WTC11 (cell line): ENCODE measurements around the gene ACTG2. TPM values are rescaled to one million over a fixed set of nuclear protein-coding genes. Genes with fewer than 3 reads are reported as not detected.

Experiments
- ATAC-seq: fragments of 200-7000 bp; cut with Tn5 transposase; 2 replicates; pipeline ENCODE4 v1.10.0; 2021; ENCODE audit warnings: mild to moderate bottlenecking, moderate library complexity
- CTCF ChIA-PET: fragments of 300-600 bp; sonication (Branson Sonifier 250); formaldehyde crosslinking; loops from one replicate; lab custom pipeline; 2021; ENCODE audit warnings: antibody characterized with exemption; lab: Charles Lee
- POLR2A ChIA-PET: fragments of 350-600 bp; sonication (Branson Sonifier 250); formaldehyde crosslinking; loops from one replicate; lab custom pipeline; 2021; ENCODE audit warnings: antibody characterized with exemption; lab: Charles Lee
- DNase-seq: peaks from one replicate; pipeline ENCODE4 v3.0.0; 2021; ENCODE audit warnings: low spot score
- H3K27ac Mint-ChIP-seq: 2 replicates; pipeline ENCODE4 v1.8.0; 2021; ENCODE audit warnings: mixed read lengths
- H3K27me3 Mint-ChIP-seq: 2 replicates; pipeline ENCODE4 v1.8.0; 2021; ENCODE audit warnings: low read depth, mild to moderate bottlenecking, moderate library complexity, mixed read lengths
- H3K36me3 Mint-ChIP-seq: 2 replicates; pipeline ENCODE4 v1.8.0; 2021; ENCODE audit warnings: mixed read lengths
- H3K4me1 Mint-ChIP-seq: 2 replicates; pipeline ENCODE4 v1.8.0; 2022; ENCODE audit warnings: mixed read lengths
- H3K4me3 Mint-ChIP-seq: 2 replicates; pipeline ENCODE4 v1.8.0; 2021; ENCODE audit warnings: mild to moderate bottlenecking, moderate library complexity, mixed read lengths
- H3K9me3 Mint-ChIP-seq: 2 replicates; pipeline ENCODE4 v1.8.0; 2021; ENCODE audit warnings: mixed read lengths
- CBFB ChIP-seq: sonication (generic); formaldehyde crosslinking; IDR thresholded peaks from 2 replicates; pipeline ENCODE4 v1.8.1; 2022; ENCODE audit warnings: mild to moderate bottlenecking, low read depth, missing genetic modification reagents
- CREM ChIP-seq: sonication (generic); formaldehyde crosslinking; IDR thresholded peaks from 2 replicates; pipeline ENCODE4 v1.8.1; 2022; ENCODE audit warnings: mild to moderate bottlenecking, missing genetic modification reagents, moderate library complexity
- ELF4 ChIP-seq: sonication (generic); formaldehyde crosslinking; IDR thresholded peaks from 2 replicates; pipeline ENCODE4 v1.8.1; 2022; ENCODE audit warnings: low read depth, mild to moderate bottlenecking, moderate library complexity, missing genetic modification reagents
- FOXP1 ChIP-seq: sonication (generic); formaldehyde crosslinking; IDR thresholded peaks from 2 replicates; pipeline ENCODE4 v1.8.0; 2022; ENCODE audit warnings: missing genetic modification reagents, mild to moderate bottlenecking, moderate library complexity, borderline replicate concordance
- GTF2I ChIP-seq: fragments of 250-450 bp; sonication (Bioruptor Pico); conservative IDR thresholded peaks from 2 replicates; pipeline ENCODE4 v1.4.0; 2021; ENCODE audit warnings: mild to moderate bottlenecking
- HMGA2 ChIP-seq: fragments of 250-450 bp; sonication (Bioruptor Pico); IDR thresholded peaks from 2 replicates; pipeline ENCODE4 v1.4.0; 2021; ENCODE audit warnings: mild to moderate bottlenecking, moderate library complexity
- NFATC4 ChIP-seq: fragments of 250-450 bp; sonication (Bioruptor Pico); IDR thresholded peaks from 2 replicates; pipeline ENCODE4 v1.9.0; 2021; ENCODE audit warnings: mild to moderate bottlenecking
- NR1H2 ChIP-seq: sonication (generic); formaldehyde crosslinking; IDR thresholded peaks from 2 replicates; pipeline ENCODE4 v1.9.0; 2021; ENCODE audit warnings: mild to moderate bottlenecking, moderate library complexity, missing genetic modification reagents
- RORB ChIP-seq: fragments of 250-450 bp; sonication (Bioruptor Pico); IDR thresholded peaks from 2 replicates; pipeline ENCODE4 v1.9.0; 2021; ENCODE audit warnings: mild to moderate bottlenecking
- TCF7 ChIP-seq: sonication (generic); formaldehyde crosslinking; IDR thresholded peaks from 2 replicates; pipeline ENCODE4 v1.8.0; 2022; ENCODE audit warnings: mild to moderate bottlenecking, low read depth, missing genetic modification reagents, moderate library complexity
- ZNF232 ChIP-seq: sonication (generic); formaldehyde crosslinking; IDR thresholded peaks from 2 replicates; pipeline ENCODE4 v1.8.0; 2022; ENCODE audit warnings: mild to moderate bottlenecking, missing genetic modification reagents
- ZNF416 ChIP-seq: fragments of 250-450 bp; sonication (Bioruptor Pico); IDR thresholded peaks from 2 replicates; pipeline ENCODE4 v1.9.0; 2021; ENCODE audit warnings: mild to moderate bottlenecking, inconsistent platforms
- total RNA-seq: library from RNA; stranded (reverse); gene quantifications from 3 replicates; pipeline ENCODE4 v1.2.3, GENCODE V29; 2021
- TF ChIP-seq, protein P1 (sequence below): sonication (generic); formaldehyde crosslinking; IDR thresholded peaks from 2 replicates; pipeline ENCODE4 v1.8.1; 2023; ENCODE audit warnings: mild to moderate bottlenecking, missing genetic modification reagents
- TF ChIP-seq, protein P2 (sequence below): sonication (generic); formaldehyde crosslinking; conservative IDR thresholded peaks from 2 replicates; pipeline ENCODE4 v1.8.1; 2022; ENCODE audit warnings: mild to moderate bottlenecking, missing genetic modification reagents
- TF ChIP-seq, protein P3 (sequence below): fragments of 250-450 bp; sonication (Bioruptor Pico); IDR thresholded peaks from 2 replicates; pipeline ENCODE4 v1.9.0; 2021; ENCODE audit warnings: mild to moderate bottlenecking
- TF ChIP-seq, protein P4 (sequence below): sonication (generic); formaldehyde crosslinking; IDR thresholded peaks from 2 replicates; pipeline ENCODE4 v1.8.1; 2022; ENCODE audit warnings: mild to moderate bottlenecking, moderate library complexity, missing genetic modification reagents
- TF ChIP-seq, protein P5 (sequence below): sonication (generic); formaldehyde crosslinking; IDR thresholded peaks from 2 replicates; pipeline ENCODE4 v1.8.1; 2022; ENCODE audit warnings: mild to moderate bottlenecking, missing genetic modification reagents, moderate library complexity, borderline replicate concordance
- TF ChIP-seq, protein P6 (sequence below): sonication (generic); formaldehyde crosslinking; IDR thresholded peaks from 2 replicates; pipeline ENCODE4 v1.8.0; 2023; ENCODE audit warnings: mild to moderate bottlenecking, missing genetic modification reagents
- TF ChIP-seq, protein P7 (sequence below): sonication (generic); formaldehyde crosslinking; IDR thresholded peaks from 2 replicates; pipeline ENCODE4 v1.8.0; 2022; ENCODE audit warnings: mild to moderate bottlenecking, missing genetic modification reagents

The ACTG2 gene
- total RNA-seq, 1 experiment from 2014 or later, result 2.7 TPM

DNA sequence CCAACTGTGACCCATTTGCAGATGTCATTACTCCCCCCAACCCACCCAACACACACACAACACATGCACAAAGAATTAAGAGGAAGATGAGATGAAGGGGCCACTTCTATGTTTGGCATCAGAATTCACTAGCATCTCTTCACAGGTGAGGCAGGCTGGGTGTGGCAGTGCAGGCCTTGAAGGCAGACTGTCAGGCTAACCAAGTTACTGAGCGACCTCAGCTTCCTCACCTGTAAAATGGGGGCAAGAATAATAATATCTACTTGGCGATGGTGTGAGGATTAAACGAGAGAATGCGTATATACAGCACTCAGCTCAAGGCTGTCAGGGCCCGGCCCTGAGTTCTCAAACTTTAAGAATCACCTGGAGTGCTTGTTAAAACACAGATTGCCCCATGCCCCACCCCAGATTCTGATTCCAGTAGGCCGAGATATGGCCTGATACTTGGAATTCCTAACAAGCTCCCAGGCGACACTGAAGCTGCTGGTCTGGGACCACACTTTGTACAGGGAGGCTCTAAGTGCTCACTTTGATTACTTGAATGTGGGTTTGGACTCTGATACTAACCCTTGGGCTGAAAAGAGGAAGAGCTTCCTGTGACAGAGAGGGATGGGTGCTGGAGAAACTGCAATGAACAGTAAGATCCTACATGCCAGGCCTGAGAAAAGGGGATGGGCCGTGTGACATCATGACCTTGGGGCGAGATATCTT lies 1.1 kb downstream of the ACTG2 start:
- Mint-ChIP-seq H3K4me3 (no peak overlapping the region), H3K36me3 (no peaks in the 10 kb centered on the region), H3K4me1 (no peaks in the 10 kb centered on the region), H3K9me3 (no peaks in the 10 kb centered on the region), H3K27ac (no peak overlapping the region), H3K27me3 (no peaks in the 10 kb centered on the region)
- no peak for TF ChIP-seq TCF7 (CRISPR knock-in tag)
- TF ChIP-seq, protein P1, sequence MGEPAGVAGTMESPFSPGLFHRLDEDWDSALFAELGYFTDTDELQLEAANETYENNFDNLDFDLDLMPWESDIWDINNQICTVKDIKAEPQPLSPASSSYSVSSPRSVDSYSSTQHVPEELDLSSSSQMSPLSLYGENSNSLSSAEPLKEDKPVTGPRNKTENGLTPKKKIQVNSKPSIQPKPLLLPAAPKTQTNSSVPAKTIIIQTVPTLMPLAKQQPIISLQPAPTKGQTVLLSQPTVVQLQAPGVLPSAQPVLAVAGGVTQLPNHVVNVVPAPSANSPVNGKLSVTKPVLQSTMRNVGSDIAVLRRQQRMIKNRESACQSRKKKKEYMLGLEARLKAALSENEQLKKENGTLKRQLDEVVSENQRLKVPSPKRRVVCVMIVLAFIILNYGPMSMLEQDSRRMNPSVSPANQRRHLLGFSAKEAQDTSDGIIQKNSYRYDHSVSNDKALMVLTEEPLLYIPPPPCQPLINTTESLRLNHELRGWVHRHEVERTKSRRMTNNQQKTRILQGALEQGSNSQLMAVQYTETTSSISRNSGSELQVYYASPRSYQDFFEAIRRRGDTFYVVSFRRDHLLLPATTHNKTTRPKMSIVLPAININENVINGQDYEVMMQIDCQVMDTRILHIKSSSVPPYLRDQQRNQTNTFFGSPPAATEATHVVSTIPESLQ, result no peak
- no peak for TF ChIP-seq NFATC4 (CRISPR knock-in tag)
- no peak for ATAC-seq
- CTCF ChIA-PET, result interaction anchor here (4.3 kb wide), 1 partner anchor 14 kb away, joined by 14 read pairs; no protein-coding TSS in a partner anchor
- POLR2A ChIA-PET, result no interaction called here
- DNase-seq, result no peak

DNA sequence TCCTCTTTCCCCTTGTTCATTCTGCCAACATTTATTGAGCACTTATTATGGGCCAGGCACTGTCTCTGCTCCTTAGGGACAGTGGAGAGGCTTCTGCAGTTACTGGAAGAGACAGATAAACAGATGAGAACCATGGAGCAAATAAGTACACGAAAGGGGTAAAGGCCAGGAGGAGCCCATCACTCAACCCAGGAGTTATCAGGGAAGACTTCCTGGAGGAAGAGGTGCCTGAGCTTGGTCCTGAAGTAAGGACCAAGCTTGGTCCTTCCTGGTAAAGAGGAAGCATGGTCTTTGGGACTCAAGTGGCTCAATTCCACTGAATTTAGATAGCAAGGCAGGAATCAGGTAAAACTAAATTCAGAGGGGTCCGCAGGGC lies 1.7 kb downstream of the ACTG2 start:
- TF ChIP-seq HMGA2, result no peak
- TF ChIP-seq TCF7 (CRISPR knock-in tag), result no peak
- no peak for TF ChIP-seq RORB (CRISPR knock-in tag)
- TF ChIP-seq, protein P2, sequence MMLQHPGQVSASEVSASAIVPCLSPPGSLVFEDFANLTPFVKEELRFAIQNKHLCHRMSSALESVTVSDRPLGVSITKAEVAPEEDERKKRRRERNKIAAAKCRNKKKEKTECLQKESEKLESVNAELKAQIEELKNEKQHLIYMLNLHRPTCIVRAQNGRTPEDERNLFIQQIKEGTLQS (CRISPR knock-in tag), result no peak
- no peak for TF ChIP-seq CREM
- TF ChIP-seq CBFB (CRISPR knock-in tag), result no peak
- TF ChIP-seq, protein P3, sequence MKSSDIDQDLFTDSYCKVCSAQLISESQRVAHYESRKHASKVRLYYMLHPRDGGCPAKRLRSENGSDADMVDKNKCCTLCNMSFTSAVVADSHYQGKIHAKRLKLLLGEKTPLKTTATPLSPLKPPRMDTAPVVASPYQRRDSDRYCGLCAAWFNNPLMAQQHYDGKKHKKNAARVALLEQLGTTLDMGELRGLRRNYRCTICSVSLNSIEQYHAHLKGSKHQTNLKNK (CRISPR knock-in tag), result no peak
- no peak for TF ChIP-seq NR1H2 (CRISPR knock-in tag)
- no peak for TF ChIP-seq ZNF416 (CRISPR knock-in tag)
- TF ChIP-seq, protein P4, sequence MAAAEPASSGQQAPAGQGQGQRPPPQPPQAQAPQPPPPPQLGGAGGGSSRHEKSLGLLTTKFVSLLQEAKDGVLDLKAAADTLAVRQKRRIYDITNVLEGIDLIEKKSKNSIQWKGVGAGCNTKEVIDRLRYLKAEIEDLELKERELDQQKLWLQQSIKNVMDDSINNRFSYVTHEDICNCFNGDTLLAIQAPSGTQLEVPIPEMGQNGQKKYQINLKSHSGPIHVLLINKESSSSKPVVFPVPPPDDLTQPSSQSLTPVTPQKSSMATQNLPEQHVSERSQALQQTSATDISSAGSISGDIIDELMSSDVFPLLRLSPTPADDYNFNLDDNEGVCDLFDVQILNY (CRISPR knock-in tag), result no peak
- TF ChIP-seq FOXP1, result no peak
- TF ChIP-seq ZNF232, result no peak
- TF ChIP-seq, protein P5, sequence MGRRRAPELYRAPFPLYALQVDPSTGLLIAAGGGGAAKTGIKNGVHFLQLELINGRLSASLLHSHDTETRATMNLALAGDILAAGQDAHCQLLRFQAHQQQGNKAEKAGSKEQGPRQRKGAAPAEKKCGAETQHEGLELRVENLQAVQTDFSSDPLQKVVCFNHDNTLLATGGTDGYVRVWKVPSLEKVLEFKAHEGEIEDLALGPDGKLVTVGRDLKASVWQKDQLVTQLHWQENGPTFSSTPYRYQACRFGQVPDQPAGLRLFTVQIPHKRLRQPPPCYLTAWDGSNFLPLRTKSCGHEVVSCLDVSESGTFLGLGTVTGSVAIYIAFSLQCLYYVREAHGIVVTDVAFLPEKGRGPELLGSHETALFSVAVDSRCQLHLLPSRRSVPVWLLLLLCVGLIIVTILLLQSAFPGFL (CRISPR knock-in tag), result no peak
- TF ChIP-seq, protein P6, sequence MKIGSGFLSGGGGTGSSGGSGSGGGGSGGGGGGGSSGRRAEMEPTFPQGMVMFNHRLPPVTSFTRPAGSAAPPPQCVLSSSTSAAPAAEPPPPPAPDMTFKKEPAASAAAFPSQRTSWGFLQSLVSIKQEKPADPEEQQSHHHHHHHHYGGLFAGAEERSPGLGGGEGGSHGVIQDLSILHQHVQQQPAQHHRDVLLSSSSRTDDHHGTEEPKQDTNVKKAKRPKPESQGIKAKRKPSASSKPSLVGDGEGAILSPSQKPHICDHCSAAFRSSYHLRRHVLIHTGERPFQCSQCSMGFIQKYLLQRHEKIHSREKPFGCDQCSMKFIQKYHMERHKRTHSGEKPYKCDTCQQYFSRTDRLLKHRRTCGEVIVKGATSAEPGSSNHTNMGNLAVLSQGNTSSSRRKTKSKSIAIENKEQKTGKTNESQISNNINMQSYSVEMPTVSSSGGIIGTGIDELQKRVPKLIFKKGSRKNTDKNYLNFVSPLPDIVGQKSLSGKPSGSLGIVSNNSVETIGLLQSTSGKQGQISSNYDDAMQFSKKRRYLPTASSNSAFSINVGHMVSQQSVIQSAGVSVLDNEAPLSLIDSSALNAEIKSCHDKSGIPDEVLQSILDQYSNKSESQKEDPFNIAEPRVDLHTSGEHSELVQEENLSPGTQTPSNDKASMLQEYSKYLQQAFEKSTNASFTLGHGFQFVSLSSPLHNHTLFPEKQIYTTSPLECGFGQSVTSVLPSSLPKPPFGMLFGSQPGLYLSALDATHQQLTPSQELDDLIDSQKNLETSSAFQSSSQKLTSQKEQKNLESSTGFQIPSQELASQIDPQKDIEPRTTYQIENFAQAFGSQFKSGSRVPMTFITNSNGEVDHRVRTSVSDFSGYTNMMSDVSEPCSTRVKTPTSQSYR (CRISPR knock-in tag), result no peak
- TF ChIP-seq GTF2I (CRISPR knock-in tag), result no peak
- no peak for TF ChIP-seq ELF4
- TF ChIP-seq, protein P7, sequence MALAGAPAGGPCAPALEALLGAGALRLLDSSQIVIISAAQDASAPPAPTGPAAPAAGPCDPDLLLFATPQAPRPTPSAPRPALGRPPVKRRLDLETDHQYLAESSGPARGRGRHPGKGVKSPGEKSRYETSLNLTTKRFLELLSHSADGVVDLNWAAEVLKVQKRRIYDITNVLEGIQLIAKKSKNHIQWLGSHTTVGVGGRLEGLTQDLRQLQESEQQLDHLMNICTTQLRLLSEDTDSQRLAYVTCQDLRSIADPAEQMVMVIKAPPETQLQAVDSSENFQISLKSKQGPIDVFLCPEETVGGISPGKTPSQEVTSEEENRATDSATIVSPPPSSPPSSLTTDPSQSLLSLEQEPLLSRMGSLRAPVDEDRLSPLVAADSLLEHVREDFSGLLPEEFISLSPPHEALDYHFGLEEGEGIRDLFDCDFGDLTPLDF (CRISPR knock-in tag), result no peak
- H3K27ac Mint-ChIP-seq, result no peak overlapping the region
- ChIA-PET POLR2A (no interaction called here), CTCF (interaction anchor here (4.3 kb wide), 1 partner anchor 13 kb away, joined by 14 read pairs; no protein-coding TSS in a partner anchor)
- no peak for ATAC-seq
- H3K4me3 Mint-ChIP-seq, result no peak overlapping the region
- no peaks in the 10 kb centered on the region for H3K36me3 Mint-ChIP-seq
- H3K9me3 Mint-ChIP-seq, result no peaks in the 10 kb centered on the region
- no peak for DNase-seq
- H3K27me3 Mint-ChIP-seq, result no peaks in the 10 kb centered on the region
- no peaks in the 10 kb centered on the region for H3K4me1 Mint-ChIP-seq
